IMR-90 (cell line): Measurements from ENCODE around the gene GPR3. TPM values are rescaled to one million over a fixed set of nuclear protein-coding genes. Genes with fewer than 3 reads are reported as not detected.

Source experiments
- ATAC-seq: fragments of 200-7000 bp; cut with Tn5 transposase; 2 replicates; pipeline ENCODE4 v1.9.1; 2020; ENCODE audit warnings: low read depth, mild to moderate bottlenecking, moderate library complexity
- BruUV-seq: library from RNA; stranded (reverse); fragments of 400-500 nt; replicated peaks from 2 replicates; lab custom pipeline; 2021; lab: Mats Ljungman, UMichigan
- CTCF ChIA-PET: fragments of 300-600 bp; formaldehyde crosslinking; extraction: SDS; loops from one replicate; lab custom pipeline; 2021; ENCODE audit warnings: antibody characterized with exemption; lab: Yijun Ruan, JAX
- POLR2A ChIA-PET: fragments of 300-600 bp; sonication (Branson Sonifier 250); formaldehyde crosslinking; loops from one replicate; lab custom pipeline; 2022; ENCODE audit warnings: antibody characterized with exemption; ENCODE audit not compliant: unreplicated experiment; lab: Charles Lee
- DNase-seq: peaks from one replicate; pipeline ENCODE4 v3.0.0; 2013
- H2AFZ ChIP-seq: replicated peaks from 2 replicates; pipeline ENCODE3; 2013; ENCODE audit warnings: low read length, mild to moderate bottlenecking; ENCODE audit not compliant: poor library complexity
- H2AK5ac ChIP-seq: 2 replicates; pipeline ENCODE4 v1.6.1; 2013; ENCODE audit warnings: low read depth, low read length, inconsistent platforms
- H2AK9ac ChIP-seq: replicated peaks from 2 replicates; pipeline ENCODE3; 2013; ENCODE audit warnings: mild to moderate bottlenecking, low read depth, low read length, moderate library complexity; ENCODE audit not compliant: poor library complexity
- H2BK120ac ChIP-seq: 2 replicates; pipeline ENCODE4 v1.6.1; 2013; ENCODE audit warnings: low read depth, low read length, inconsistent platforms
- H2BK15ac ChIP-seq: 3 replicates; pipeline ENCODE4 v1.6.1; 2013; ENCODE audit warnings: low read depth, low read length, inconsistent platforms
- H2BK20ac ChIP-seq: 2 replicates; pipeline ENCODE4 v1.6.1; 2013; ENCODE audit warnings: low read depth, mild to moderate bottlenecking, inconsistent platforms, low read length, moderate library complexity
- H2BK5ac ChIP-seq: 2 replicates; pipeline ENCODE4 v1.6.1; 2013; ENCODE audit warnings: mild to moderate bottlenecking, low read depth, low read length, inconsistent platforms; ENCODE audit not compliant: poor library complexity, severe bottlenecking
- H3K14ac ChIP-seq: replicated peaks from 2 replicates; pipeline ENCODE4 v1.6.1; 2013; ENCODE audit warnings: low read depth, low read length, inconsistent platforms
- H3K18ac ChIP-seq: 2 replicates; pipeline ENCODE4 v1.6.1; 2013; ENCODE audit warnings: low read depth, low read length, control low read depth
- H3K23ac ChIP-seq: 2 replicates; pipeline ENCODE4 v1.6.1; 2013; ENCODE audit warnings: low read depth, low read length, inconsistent platforms
- H3K27ac ChIP-seq: 2 replicates; pipeline ENCODE4 v1.5.1; 2013; ENCODE audit warnings: mild to moderate bottlenecking, control low read depth, low read length; ENCODE audit not compliant: insufficient read depth
- H3K27me3 ChIP-seq: 2 replicates; pipeline ENCODE4 v1.6.1; 2013; ENCODE audit warnings: low read length; ENCODE audit not compliant: control insufficient read depth, insufficient read depth
- H3K36me3 ChIP-seq: 2 replicates; pipeline ENCODE4 v1.6.1; 2013; ENCODE audit warnings: low read length, mixed read lengths; ENCODE audit not compliant: control insufficient read depth, insufficient read depth
- H3K4ac ChIP-seq: 2 replicates; pipeline ENCODE4 v1.6.1; 2013; ENCODE audit warnings: low read depth, low read length, inconsistent platforms
- H3K4me1 ChIP-seq: 2 replicates; pipeline ENCODE4 v1.6.1; 2013; ENCODE audit warnings: low read length, mixed read lengths; ENCODE audit not compliant: control insufficient read depth, insufficient read depth
- H3K4me2 ChIP-seq: 2 replicates; pipeline ENCODE4 v1.6.1; 2013; ENCODE audit warnings: low read depth, mild to moderate bottlenecking, control low read depth, low read length, moderate library complexity
- H3K4me3 ChIP-seq: 2 replicates; pipeline ENCODE4 v1.5.1; 2013; ENCODE audit warnings: low read depth, mild to moderate bottlenecking, control low read depth, low read length, moderate library complexity; ENCODE audit not compliant: insufficient read depth
- H3K56ac ChIP-seq: 2 replicates; pipeline ENCODE4 v1.6.1; 2013; ENCODE audit warnings: low read length, inconsistent platforms; ENCODE audit not compliant: insufficient read depth; ENCODE audit errors: extremely low read depth
- H3K79me1 ChIP-seq, 2 experiments: 2 replicates each; pipeline ENCODE4 v1.6.1; 2013; ENCODE audit warnings: low read length in 2 of 2, inconsistent platforms in 1 of 2, low read depth in 1 of 2
- H3K9ac ChIP-seq: 2 replicates; pipeline ENCODE4 v1.6.1; 2013; ENCODE audit warnings: low read depth, low read length, control low read depth
- H3K9me1 ChIP-seq: 2 replicates; pipeline ENCODE4 v1.6.1; 2013; ENCODE audit warnings: low read length, inconsistent platforms; ENCODE audit not compliant: insufficient read depth
- H3K9me3 ChIP-seq: 2 replicates; pipeline ENCODE4 v1.6.1; 2013; ENCODE audit warnings: low read length; ENCODE audit not compliant: control insufficient read depth, insufficient read depth
- H4K20me1 ChIP-seq: 2 replicates; pipeline ENCODE4 v1.6.1; 2013; ENCODE audit warnings: low read length, inconsistent platforms; ENCODE audit not compliant: insufficient read depth
- H4K5ac ChIP-seq: 2 replicates; pipeline ENCODE4 v1.6.1; 2013; ENCODE audit warnings: mild to moderate bottlenecking, low read depth, low read length, control low read depth
- H4K8ac ChIP-seq, 2 experiments: 2 replicates each; pipeline ENCODE4 v1.6.1; 2013; ENCODE audit warnings: low read depth in 2 of 2, low read length in 2 of 2, control low read depth in 1 of 2, inconsistent platforms in 1 of 2
- H4K91ac ChIP-seq: 2 replicates; pipeline ENCODE4 v1.6.1; 2013; ENCODE audit warnings: low read depth, low read length, inconsistent platforms; ENCODE audit not compliant: insufficient read depth
- CEBPB ChIP-seq: IDR thresholded peaks from 2 replicates; pipeline ENCODE4 v1.6.1; 2012; ENCODE audit warnings: low read depth, low read length, improper control_type of control experiment
- CHD1 ChIP-seq: IDR thresholded peaks from 2 replicates; pipeline ENCODE4 v1.6.1; 2012; ENCODE audit warnings: low read depth, low read length, improper control_type of control experiment
- MAFK ChIP-seq: IDR thresholded peaks from 2 replicates; pipeline ENCODE4 v1.6.1; 2012; ENCODE audit warnings: low read depth, low read length, improper control_type of control experiment
- MAZ ChIP-seq: IDR thresholded peaks from 2 replicates; pipeline ENCODE4 v1.6.1; 2012; ENCODE audit warnings: low read depth, mild to moderate bottlenecking, low read length, improper control_type of control experiment, moderate library complexity, borderline replicate concordance
- MXI1 ChIP-seq: IDR thresholded peaks from 2 replicates; pipeline ENCODE4 v1.6.1; 2012; ENCODE audit warnings: low read depth, mild to moderate bottlenecking, low read length, moderate library complexity, borderline replicate concordance
- POLR2A ChIP-seq: IDR thresholded peaks from 2 replicates; pipeline ENCODE4 v1.6.1; 2012; ENCODE audit warnings: mild to moderate bottlenecking, low read depth, low read length
- RAD21 ChIP-seq: IDR thresholded peaks from 2 replicates; pipeline ENCODE4 v1.6.1; 2012; ENCODE audit warnings: low read length, improper control_type of control experiment
- RCOR1 ChIP-seq: IDR thresholded peaks from 2 replicates; pipeline ENCODE4 v1.6.1; 2012; ENCODE audit warnings: mild to moderate bottlenecking, low read length, improper control_type of control experiment; ENCODE audit not compliant: insufficient replicate concordance
- RFX5 ChIP-seq: IDR thresholded peaks from 2 replicates; pipeline ENCODE4 v1.8.0; 2012; ENCODE audit warnings: low read depth, mild to moderate bottlenecking, low read length, moderate library complexity
- SMC3 ChIP-seq: fragments of 150-350 bp; IDR thresholded peaks from 2 replicates; pipeline ENCODE4 v1.6.1; 2016; ENCODE audit warnings: low read depth, mild to moderate bottlenecking, antibody characterized with exemption, low read length, moderate library complexity
- WGBS, 2 experiments: methylation state at CpG; one replicate each; pipeline versions ENCODE4 v1.1.5 to v1.1.7; 2013; ENCODE audit warnings: missing lambda C conversion rate in 2 of 2; ENCODE audit not compliant: insufficient read length in 1 of 2; ENCODE audit errors: extremely low coverage in 2 of 2; 5-methylcytosine and 5-hydroxymethylcytosine counted together
- dilution Hi-C: fragments of 300-500 bp; cut with HindIII; formaldehyde crosslinking; loops from one replicate; pipeline ENCODE4 v1.14.3; 2018; ENCODE audit warnings: low sequenced_read_pairs; ENCODE audit not compliant: unreplicated experiment
- in situ Hi-C: fragments of 300-500 bp; cut with MboI; formaldehyde crosslinking; loops from 3 replicates; pipeline ENCODE4 v1.14.3; 2019; ENCODE audit warnings: low sequenced_read_pairs, inconsistent platforms, mixed read lengths
- intact Hi-C: fragments of 100-400 bp; cut with micrococcal nuclease; formaldehyde crosslinking; loops from 2 replicates; pipeline ENCODE4 v1.10.0; 2022
- polyA plus RNA-seq, 3 experiments: library from polyadenylated mRNA; depleted of rRNA; stranded (reverse); fragments of >200 nt; gene quantifications; 2 replicates each; pipeline ENCODE4 v1.2.3, GENCODE V29; 2012; ENCODE audit warnings: low replicate concordance in 1 of 3
- total RNA-seq: library from RNA; depleted of rRNA; stranded (reverse); fragments of >200 nt; gene quantifications from 2 replicates; pipeline ENCODE4 v1.2.3, GENCODE V29; 2012
- TF ChIP-seq, protein P1 (sequence below): fragments of 150-350 bp; IDR thresholded peaks from 2 replicates; pipeline ENCODE4 v1.6.1; 2017; ENCODE audit warnings: mild to moderate bottlenecking, antibody characterized with exemption, low read length, low read depth

GPR3 gene
- total and polyA plus RNA-seq, 2 of the 4 experiments (the other 2 are of a cell fraction): 0.72 to 4.8 TPM

DNA sequence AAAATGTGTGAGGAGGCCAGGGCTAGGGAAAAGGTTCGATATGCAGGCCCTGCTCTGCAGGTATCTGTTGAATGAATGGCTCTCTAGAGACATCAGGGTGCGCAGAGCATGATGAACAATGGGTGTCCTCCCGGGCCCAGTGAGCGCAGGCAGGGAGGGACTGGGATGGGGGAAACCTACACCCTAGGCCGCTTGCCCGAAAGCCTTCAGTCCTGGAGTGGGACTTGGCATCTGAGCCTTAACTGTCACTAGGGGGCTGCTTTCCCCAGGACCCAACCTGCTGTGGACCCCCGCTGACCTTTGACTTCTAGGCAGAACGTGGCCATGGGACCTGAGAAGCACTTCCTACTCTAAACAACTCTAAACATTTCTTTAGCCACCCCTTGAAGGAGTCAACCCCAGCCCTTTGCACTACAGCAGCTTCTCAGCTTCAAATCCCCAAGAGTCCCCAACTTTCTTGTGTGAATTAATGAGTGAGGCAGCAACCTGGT is 25.2 kb upstream of the GPR3 start:
- Histone ChIP-seq H3K79me1 (peaks cover 6 to 24% of the 10 kb centered on the region in 2 experiments; a peak in 3 of 4 replicates), H2BK15ac (no peak overlapping the region), H3K23ac (peak overlapping the region; percentile 86; the same call in 1 of the 2 replicates), H2BK5ac (peak overlapping the region; percentile 47), H3K4me1 (peaks cover 11% of the 10 kb centered on the region), H2AK5ac (peak overlapping the region; percentile 70), H3K36me3 (peaks cover 16% of the 10 kb centered on the region), H3K27ac (peak overlapping the region; percentile 94), H3K9me1 (peaks cover 18% of the 10 kb centered on the region), H3K4ac (peak overlapping the region; percentile 89), H2AFZ (peak overlapping the region; percentile 99), H4K91ac (peak overlapping the region; percentile 79), H2BK120ac (no peak overlapping the region), H3K27me3 (no peaks in the 10 kb centered on the region), H3K9me3 (no peaks in the 10 kb centered on the region), H3K18ac (0 out of 2 replicates have a peak overlapping the region, but pooled peaks have one; percentile 29), H3K56ac (peak overlapping the region; percentile 79; the same call in 1 of the 2 replicates), H3K4me2 (peak overlapping the region; percentile 98), H2AK9ac (peak overlapping the region; percentile 83), H3K9ac (peak overlapping the region; percentile 93), H3K14ac (peak overlapping the region; percentile 74; the same call in 1 of the 2 replicates), H2BK20ac (no peak overlapping the region), H4K5ac (peak overlapping the region; percentile 70; the same call in 1 of the 2 replicates), H4K20me1 (peaks cover 2% of the 10 kb centered on the region; the same call in 1 of the 2 replicates), H3K4me3 (peak overlapping the region; percentile 77), H4K8ac (peak overlapping the region; percentile 71 to 93)
- ChIA-PET CTCF (interaction anchor here (0.8 to 2.3 kb wide), 7 partner anchors 10 to 71 kb away, joined by 3 to 9 read pairs (median 6); no protein-coding TSS in a partner anchor), POLR2A (interaction anchor here (0.5 kb wide), 1 partner anchor 313 kb away, joined by 5 read pairs; no protein-coding TSS in a partner anchor)
- ATAC-seq (no peak), DNase-seq (no peak)
- BruUV-seq: no TSS peak
- TF ChIP-seq MAFK (no peak), SMC3 (no peak), CHD1 (no peak), CEBPB (no peak), POLR2A (no peak), MAZ (no peak), RAD21 (no peak), RFX5 (no peak), MXI1 (no peak), RCOR1 (no peak)
- TF ChIP-seq, protein P1, sequence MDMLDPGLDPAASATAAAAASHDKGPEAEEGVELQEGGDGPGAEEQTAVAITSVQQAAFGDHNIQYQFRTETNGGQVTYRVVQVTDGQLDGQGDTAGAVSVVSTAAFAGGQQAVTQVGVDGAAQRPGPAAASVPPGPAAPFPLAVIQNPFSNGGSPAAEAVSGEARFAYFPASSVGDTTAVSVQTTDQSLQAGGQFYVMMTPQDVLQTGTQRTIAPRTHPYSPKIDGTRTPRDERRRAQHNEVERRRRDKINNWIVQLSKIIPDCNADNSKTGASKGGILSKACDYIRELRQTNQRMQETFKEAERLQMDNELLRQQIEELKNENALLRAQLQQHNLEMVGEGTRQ: no peak
- WGBS, 2 experiments: 10% methylated on average over 2 of the region's 8 CpGs; no CpG with 5 or more reads in 1 of the 2 experiments
- dilution Hi-C loops (no loop called here), in situ Hi-C loops (no loop called here), intact Hi-C loops (loop anchor here (2.0 kb wide), 1 partner anchor 66 kb away; no protein-coding TSS in a partner anchor)
